Measurements from ENCODE around the gene RAB19.

Gene RAB19, protein sequence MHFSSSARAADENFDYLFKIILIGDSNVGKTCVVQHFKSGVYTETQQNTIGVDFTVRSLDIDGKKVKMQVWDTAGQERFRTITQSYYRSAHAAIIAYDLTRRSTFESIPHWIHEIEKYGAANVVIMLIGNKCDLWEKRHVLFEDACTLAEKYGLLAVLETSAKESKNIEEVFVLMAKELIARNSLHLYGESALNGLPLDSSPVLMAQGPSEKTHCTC

DNA sequence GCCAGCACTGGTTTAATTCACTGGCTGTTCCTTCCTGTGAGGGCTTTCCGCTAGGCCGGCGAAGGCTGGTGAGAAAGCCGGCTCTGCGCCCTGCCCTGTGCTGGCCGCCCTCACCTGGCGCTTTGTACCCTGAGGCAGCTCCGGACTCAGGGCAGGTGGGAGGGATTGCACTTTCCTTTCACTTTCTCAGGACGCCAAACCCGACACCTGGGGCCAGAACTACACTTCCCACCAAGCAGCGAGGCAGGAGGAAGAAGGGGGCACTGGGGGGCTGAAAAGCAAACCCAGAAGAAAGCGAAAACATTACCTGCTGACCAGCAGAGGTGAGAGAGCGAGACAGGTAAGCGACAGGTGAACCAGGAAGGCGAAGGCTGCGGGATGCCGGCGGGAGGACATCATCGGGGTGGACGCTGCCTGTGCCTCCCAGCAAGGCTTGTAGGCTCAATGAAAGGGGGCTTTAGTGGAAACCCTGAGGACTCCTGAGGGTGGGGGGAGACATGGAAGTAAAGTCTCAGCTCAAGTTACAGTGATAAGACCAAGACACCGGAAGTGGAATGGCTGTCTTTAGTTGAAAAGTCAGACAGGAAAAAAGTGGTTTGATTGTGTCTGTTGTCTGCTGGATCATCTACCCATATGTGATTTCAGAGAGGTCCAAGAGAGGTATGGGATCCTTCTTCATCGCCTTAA, at the start of gene RAB19:
Gene RAB19 (plus strand): TSS at position 181 of the 687 bp plus-strand sequence. CDS start 3,589 bp downstream, outside the sequence.
- DNase-seq, result no peak

DNA sequence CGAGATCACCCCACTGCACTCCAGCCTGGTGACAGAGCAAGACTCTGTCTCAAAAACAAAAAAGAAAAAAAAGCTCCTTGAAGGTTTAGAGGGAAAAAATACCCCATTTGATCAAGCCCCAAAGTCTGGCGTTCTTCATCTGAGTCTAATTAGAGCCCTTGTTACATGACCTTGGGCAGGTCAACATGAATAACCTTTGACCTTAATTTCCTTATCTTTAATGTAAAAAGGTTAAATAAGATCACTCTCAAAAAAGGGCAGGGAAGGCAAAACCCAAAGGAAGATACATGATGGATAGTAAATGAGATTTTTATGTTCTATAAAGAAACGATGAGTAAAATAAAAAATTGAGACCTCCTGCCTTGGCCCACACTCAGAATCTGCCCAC, 45.8 kb upstream of the RAB19 start:
- DNase-seq, result no peak

DNA sequence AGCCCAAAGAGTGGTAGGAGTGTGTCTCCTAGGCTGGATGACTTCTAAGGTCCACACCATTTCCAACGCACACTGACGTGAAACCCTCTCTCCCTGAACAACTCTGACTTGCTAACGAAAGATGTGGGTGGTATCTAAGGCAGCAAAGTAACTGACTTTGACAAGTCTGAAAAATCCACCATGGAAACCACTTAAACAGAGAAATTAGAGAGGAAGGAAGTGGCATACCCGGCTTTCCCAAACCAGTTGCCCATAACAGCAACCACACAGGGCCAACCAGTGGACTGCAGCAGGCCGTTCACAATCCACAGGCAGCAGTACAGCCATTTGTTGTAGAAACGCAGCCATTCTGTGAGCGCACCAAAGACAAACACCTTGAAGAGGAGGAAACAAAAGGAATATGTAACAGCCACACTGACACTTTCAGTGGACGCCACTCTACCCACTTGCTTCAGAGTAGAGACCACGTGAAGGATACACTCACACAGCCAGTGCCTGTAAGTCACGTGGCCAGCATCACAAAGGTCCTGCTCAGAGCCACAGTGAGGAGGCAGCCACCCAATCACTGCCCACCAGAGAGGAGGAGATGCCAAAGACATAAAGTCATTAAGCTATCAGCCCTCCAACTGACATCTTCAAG, 45.3 kb upstream of the RAB19 start:
- peak; percentile 70 for DNase-seq

DNA sequence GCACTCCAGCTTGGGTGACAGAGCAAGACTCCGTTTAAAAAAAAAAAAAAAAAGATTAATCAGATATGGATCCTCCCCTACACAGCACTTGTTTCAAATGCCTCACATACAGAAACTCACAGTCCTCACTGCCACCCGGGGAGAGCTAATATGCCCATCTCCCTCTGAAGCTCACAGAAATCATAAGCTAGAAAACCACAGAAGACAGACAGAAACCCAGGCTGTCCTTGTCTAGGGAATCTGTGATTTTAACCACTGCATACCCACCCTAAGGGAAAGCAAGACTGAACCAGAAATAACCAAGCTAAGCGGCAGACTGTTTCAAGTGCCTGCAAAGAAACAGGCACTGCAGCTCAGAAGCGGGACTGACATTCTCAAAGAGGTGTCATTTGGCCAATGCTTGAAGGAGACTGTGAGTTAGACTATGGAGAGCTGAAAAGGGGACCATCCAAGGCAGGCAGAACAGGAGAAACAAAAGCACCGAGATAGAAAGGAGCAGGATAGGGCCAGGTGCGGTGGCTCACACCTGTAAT, 43.1 kb upstream of the RAB19 start:
- no peak for DNase-seq

DNA sequence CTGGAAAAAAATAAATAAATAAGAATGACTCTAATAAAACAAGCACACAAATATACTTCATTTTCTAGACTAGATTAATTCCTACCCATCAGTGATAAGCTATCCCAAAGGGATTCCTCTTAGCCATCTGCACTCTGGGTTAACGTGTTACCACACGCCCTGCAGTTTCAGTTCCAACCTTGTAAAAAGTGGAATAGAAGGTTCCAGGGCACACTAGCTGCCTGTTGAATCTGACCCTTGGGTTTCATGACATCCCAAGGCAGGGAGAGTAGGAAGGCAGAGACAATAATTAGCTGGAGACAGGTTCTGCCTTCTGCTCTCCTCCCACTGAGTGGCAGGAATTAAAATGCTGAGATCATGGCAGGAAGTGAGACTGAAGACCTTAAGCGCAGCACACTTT, 39.0 kb upstream of the RAB19 start:
- DNase-seq, result peak; percentile 37

DNA sequence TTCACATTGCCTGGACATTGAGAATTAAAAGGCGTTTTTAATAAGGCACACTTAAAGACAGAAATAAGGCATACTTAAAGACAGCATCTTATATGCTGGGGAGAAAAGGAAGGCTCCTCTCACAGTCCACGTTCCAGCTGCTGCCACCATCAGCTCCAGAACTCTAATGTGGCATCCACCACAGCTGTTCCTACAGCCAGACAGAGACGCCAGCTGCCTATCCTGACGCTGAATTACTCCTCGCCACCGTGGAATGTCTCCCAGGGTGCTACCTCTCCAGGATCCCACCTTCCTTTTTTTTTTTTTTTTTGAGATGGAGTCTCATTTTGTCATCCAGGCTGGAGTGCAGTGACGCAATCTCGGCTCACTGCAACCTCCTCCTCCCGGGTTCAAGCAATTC, 36.3 kb upstream of the RAB19 start:
- DNase-seq, result no peak

DNA sequence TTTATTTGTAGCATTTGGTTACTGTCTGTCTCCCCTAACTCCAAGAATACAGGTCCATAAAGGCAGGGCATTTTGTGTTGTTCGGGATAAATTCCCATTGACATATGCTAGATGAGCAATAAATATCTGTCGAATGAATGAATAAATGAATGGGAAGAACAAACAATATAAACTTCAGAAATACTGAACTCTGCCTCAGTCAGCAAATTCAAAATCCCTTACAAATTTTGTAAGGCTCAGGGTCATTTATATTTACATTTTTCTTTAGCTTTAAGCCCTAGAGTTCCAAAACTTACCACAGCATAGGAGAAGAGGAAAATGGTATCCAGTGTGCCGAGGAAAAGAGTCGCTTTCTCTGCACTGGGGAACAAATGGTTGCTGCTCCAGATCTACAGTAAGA, 34.6 kb upstream of the RAB19 start:
- no peak for DNase-seq

DNA sequence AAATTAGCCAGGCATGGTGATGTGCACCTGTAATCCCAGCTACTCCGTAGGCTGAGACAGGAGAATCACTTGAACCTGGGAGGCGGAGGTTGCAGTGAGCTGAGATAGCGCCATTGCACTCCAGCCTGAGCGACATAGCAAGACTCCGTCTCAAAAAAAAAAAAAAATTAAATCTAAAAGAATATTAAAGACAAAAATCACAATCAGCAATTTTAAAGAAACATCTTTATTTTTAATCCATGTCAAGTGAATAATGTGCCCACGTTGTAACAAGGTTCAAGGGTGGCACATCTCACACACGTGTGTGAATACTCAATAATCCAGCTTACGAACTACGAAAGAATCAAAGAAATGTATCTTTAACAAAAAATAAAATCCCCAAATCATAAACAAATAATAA, 28.5 kb upstream of the RAB19 start:
- no peak for DNase-seq

DNA sequence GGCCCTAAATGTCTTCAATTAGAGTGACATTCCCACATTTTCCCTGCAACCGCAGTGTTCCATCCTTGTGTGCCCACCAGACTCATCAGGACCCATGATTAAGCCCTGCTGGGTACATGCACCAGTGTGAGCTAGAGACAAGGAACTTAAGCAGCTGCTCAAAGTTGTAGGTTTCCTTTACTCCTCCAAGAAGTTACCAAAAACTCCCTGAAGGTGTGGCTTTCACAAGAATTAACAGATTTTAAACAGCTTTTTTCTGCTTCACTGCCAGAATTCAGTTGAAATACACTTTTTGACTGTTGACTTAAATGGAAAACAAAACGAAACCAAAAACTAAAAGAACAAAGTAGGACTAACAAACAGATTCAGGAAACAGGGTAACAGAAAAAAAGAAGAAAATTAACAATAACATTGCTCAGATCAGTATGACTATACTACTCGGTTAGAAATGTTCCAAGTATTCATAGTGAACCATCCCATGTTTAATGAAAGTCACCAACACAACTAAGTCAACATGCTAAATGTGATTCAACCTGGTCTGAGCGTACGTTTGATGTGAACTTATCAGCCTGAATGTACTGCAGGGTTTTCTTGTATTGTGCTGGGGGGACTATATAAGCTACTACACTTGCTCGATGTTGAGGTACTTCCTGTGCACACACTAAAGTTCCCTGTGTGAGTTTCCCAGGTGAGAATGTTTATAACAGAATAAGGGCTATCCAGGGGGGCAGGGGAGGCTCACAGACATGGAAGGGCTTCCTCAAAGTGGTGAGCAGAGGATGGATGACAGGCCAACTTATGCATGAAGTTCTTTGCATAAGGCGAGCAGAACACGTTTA, 27.7 kb upstream of the RAB19 start:
- DNase-seq, result no peak

DNA sequence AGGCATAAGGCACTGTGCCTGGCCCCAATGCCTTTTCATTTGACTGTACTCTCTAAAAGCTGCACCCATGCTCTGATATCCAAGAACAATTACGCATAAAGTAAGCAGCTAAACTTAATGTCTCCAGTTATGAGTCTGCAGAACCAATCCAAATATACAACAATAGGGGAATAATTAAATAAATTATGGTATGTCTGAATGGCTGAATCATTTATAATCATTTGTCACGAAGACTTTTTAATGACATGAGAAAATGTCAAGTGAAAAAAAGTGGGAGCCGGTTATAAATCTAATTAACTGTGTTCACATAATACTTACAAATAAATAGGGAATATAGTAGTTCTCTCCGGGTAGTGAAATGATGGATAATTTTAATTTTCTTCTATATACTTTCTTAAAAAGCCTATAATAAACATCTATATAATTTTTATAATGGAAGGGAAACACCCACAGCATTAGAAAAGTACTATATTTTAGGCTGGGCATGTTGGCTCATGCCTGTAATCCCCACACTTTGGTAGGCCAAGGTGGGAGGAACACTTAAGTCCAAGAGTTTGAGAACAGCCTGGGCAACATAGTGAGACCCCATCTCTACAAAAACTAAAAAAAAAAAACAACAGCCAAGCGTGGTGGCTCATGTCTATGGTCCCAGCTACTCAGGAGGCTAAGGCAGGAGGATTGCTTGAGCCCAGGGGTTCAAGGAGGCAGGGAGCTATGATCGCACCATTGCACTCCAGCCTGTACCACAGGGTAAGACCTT, 19.7 kb upstream of the RAB19 start:
- no peak for DNase-seq

DNA sequence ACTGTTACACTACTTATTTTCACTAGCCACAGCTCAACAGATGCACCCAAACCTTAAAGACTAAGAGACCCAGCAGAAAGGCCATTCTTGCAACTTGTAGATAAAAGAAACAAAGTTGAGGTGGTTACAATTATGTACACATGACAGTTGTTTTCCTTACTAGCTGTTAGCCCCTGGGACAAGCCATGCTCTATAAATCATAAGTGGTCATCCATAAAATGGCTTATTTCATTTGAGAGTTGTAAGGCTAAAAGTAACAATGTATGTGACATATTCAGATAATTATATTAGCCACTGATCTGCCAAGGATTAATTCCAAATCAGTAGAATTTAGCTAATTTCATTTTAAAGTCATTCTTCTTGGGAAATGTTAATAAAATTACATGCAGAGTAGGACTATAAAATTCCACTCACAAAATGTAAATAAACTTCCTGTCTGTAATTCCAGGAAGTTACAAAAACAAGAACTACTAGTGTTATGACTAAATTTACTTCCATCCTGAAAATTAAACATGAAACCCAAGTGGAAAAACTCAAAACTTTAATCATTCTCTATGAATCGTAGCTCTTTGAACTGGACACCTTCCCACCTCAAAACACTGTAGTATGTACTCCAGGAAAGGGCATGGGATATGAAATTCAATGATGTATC, 18.8 kb upstream of the RAB19 start:
- peak; percentile 36 for DNase-seq

DNA sequence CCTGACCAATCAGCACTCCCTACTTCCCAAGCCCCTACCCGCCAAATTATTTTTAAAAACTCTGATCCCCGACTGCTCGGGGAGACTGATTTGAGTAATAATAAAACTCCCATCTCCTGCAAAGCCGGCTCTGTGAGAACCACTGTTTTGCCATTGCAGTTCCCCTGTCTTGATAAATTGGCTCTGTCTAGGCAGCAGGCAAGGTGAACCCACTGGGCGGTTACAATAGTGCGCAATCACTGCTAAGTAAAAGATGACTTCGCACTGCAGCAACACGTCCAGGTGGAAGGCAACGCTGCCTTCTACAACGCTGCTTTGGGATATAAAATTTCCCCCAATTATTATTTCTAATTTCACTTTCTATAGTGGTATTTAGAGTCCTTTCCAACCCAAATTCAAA, 14.4 kb upstream of the RAB19 start:
- DNase-seq, result no peak

DNA sequence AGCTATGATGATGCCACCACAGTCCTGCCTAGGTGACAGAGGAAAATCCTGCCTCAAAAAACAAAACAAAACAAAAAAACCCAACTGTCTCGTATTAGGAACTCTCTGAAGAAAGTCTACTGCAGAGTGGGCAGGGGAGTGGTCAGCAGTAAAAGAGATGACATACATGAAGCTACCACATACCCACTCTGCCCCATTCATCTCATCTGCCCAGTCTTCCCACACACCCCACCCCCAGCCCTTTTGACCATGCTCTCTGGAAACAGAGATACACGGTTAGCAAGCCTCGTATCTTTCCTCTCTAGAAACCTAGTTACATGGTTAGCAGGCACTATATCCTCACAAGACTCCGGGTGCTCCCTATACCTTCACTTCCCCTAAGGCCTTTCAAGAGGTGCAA, 13.8 kb upstream of the RAB19 start:
- DNase-seq, result no peak

DNA sequence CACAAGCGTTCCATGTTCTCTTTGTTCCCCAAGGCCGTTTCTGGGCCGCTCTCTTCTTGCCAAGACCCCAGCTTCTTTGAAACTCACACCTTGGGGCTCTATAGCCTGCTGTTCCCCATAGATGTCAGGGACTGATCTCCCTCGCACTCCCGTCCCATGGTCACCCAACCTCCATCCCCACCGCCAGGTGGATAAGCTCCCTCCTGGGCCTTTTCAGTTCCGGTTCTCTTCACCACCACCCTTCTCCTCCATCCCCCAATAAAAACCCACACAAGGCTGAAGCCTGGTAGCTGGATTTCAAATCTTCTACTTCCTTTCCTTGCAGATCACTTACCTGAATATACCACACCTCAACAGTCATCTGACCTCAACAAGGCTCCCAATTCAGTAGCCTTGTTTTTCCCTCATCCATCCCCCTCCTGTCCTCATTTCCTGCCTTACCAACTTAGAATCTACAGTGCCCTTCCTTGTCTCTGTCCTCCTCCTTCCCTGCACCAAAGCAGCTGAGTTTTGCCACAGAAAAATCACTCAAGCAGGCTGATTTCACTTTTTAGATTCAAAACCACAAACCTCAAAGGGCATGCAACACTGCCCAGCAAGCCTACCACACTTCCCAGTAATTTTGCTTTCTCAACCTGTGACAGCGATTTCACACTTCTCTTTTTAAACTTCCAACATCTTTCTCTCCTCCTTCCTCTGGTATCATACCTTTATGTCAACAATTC, 13.2 kb upstream of the RAB19 start:
- peak; percentile 82 for DNase-seq

DNA sequence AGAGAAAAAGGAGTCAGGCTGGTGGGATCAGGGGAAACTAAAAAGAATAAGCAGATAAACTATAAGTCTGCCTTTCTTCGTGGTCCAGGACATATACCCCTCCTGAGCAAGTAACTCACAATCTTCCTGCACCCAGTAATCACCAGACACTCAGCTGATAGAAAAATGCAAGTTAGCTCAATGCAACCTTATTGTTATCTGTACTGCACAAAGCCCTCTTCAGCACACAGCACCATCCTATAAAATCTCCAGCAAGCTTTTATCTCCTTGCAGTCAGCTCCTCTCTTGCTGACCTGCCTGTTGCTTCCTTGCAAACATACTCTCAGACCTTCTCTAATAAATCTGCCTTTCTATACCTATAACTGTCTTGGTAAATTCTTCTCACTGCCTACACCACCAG, 12.2 kb upstream of the RAB19 start:
- no peak for DNase-seq

DNA sequence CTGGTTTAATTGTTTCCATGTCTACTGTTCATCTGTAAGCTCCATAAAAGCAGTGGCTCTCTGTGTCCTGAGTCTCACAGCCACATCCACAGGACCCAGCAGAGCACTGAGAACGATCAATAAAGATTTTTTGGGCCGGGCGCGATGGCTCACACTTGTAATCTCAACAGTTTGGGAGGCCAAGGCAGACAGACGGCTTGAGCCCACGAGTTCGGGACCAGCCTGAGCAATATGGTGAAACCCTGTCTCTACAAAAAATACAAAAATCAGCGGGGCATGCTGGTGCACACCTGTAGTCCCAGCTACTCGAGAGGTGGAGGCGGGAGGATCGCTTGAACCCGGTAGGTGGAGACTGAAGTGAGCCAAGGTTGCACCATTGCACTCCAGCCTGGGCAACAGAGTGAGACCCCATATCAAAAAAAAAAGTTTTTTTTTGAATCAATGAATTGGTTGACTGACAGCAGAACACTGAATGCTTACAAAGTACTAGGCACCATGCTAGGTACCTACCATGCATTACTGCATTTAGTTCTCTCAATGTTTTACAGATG, 10.0 kb upstream of the RAB19 start:
- DNase-seq, result no peak

DNA sequence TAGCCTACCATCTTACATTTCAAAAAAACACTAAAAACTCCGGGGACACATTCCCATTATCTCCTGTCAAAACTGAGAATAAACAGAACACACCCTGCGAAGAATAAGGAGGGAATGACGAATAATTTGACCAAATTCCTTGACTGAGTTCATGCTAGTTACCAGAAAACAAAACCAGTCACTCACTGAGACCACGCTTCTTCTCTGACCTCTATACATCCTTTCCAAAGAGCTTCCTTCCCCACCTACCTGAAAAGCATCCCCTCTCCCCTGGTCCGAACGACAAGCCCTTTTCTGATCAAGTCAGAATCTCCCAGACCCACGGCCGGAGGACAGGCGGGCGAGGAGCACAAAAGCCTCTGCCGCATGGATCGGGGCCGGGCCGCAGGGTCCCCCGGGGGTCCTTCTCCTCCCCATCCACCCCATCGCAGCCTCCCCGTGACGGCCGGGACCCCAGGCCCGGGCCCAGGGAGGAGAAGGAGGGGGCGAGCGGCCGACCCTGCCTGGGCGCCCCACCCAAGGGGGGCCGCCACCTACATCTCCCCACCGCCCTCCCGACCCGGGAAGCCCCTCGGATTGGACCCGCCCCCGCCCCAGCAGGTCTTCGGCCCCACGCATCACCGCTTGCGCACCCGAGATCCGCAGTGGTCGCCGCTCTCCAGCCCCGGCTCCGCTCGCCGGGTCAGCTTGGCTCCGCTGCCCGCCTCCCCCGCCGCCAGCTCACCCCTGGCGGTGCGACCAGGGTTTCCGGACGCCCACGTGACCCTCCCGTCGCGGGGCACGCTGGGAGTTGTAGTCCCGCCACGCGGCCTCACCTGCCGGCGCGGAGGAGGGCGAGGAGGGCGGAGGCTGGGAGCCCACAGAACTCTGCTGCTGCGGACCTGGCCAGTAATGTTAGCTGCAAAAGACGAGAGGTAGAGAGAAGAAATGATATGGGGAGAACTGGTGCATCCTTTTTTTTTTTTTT, 5.8 kb upstream of the RAB19 start, which contains the start of gene SLC37A3:
Gene SLC37A3 (minus strand): TSS at position 747 of the 967 bp plus-strand sequence. CDS start 16,004 bp downstream, outside the sequence.
- DNase-seq, result peak; percentile 73

DNA sequence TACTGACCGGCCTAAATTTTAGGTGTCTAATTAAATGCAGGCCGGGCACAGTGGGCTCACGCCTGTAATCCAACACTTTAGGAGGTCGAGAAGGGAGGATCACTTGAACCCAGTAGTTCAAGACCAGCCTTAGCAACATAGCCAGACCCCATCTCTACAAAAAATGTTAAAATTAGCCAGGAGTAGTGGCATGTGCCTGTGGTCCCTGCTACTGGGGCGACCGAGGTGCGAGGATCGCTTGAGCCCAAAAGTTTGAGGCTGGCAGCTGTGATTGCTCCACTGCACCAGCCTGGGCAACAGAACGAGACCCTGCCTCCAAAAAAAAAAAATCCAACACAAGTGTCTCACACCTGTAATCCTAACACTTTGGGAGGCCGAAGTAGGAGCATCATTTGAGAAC, 5.0 kb upstream of the RAB19 start:
- DNase-seq, result no peak

DNA sequence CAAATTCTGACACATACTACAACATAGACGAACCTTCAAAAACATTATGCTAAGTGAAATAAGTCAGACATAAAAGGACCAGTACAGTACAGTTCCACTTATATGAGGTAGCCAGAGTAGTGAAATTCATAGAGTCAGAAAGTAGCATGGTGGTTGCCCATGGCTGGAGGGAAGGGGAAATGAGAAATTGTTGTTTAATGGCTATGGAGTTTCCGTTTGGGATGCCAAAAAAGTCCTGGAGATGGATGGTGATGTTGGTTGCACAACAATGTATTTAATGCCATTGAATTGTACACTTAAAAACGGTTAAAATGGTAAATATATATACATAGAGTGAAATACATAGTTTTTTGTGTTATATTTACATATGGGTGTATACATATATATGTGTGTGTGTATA, 3.5 kb upstream of the RAB19 start:
- DNase-seq, result no peak
